ENCODE results near the gene SLC38A10.

DNA sequence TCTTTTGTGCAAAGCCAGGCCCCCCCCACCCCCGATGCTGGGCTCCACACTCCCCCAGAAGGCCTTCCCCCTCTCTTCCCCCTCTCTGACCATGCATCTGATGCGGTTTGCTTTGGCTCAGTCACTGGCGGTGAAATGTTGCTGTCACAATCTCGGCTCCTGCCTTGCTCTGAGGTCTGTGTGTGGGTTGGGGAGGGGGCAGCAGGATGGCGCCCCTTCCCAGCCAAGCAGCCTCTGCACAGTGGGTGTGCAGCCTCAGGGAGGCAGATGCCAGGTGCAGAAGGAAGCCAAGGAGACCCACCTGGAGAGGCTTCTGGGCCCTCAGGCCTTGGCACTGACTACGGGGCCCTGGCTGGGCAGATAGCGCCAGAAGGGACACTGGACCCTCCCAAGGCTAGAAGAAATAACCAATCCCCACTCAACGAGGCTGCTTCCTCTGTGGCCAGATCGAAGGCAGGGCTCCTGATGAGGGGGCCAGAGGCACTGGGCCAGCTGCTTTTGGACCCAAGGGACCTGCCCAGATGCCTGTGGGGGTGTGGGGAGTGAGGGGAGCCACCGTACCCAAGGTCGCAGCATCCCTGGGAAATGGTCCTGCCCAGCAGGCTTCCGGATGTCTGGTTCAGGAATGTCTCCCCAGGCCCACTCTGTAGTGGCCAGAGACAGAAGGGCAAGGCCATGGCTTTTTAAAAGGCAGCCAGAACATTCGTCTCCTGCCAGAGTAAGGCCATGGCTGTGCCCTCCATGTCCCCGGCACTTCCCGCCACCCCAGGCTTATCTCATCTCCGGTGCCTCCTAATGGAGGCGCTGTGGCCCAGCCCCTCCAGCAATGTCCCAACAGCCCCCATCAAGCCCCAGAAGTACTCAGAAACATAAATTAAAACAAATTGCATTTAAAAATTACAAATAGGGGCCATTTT is 43.4 kb upstream of the SLC38A10 start:
- TF ChIP-seq, protein P1, sequence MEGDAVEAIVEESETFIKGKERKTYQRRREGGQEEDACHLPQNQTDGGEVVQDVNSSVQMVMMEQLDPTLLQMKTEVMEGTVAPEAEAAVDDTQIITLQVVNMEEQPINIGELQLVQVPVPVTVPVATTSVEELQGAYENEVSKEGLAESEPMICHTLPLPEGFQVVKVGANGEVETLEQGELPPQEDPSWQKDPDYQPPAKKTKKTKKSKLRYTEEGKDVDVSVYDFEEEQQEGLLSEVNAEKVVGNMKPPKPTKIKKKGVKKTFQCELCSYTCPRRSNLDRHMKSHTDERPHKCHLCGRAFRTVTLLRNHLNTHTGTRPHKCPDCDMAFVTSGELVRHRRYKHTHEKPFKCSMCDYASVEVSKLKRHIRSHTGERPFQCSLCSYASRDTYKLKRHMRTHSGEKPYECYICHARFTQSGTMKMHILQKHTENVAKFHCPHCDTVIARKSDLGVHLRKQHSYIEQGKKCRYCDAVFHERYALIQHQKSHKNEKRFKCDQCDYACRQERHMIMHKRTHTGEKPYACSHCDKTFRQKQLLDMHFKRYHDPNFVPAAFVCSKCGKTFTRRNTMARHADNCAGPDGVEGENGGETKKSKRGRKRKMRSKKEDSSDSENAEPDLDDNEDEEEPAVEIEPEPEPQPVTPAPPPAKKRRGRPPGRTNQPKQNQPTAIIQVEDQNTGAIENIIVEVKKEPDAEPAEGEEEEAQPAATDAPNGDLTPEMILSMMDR (conservative IDR thresholded peaks at IDR 0.05; ENCODE audit: low read depth, low read length) = no peak
- no peak for TF ChIP-seq CHD1 (IDR thresholded peaks at IDR 0.05; ENCODE audit: low read depth, low read length)
- TF ChIP-seq SMC3 (IDR thresholded peaks at IDR 0.05; ENCODE audit: low read depth, low read length) = no peak
- TF ChIP-seq, protein P2, sequence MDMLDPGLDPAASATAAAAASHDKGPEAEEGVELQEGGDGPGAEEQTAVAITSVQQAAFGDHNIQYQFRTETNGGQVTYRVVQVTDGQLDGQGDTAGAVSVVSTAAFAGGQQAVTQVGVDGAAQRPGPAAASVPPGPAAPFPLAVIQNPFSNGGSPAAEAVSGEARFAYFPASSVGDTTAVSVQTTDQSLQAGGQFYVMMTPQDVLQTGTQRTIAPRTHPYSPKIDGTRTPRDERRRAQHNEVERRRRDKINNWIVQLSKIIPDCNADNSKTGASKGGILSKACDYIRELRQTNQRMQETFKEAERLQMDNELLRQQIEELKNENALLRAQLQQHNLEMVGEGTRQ (IDR thresholded peaks at IDR 0.05; ENCODE audit: low read depth, low read length) = no peak
- no peak for TF ChIP-seq RAD21 (IDR thresholded peaks at IDR 0.05; ENCODE audit: low read length)
- TF ChIP-seq MAZ (IDR thresholded peaks at IDR 0.05; ENCODE audit: borderline replicate concordance, low read depth, low read length) = no peak
- no peak for TF ChIP-seq RFX5 (IDR thresholded peaks at IDR 0.05; ENCODE audit: low read depth, low read length)
- TF ChIP-seq POLR2A (IDR thresholded peaks at IDR 0.05; ENCODE audit: low read depth, low read length) = no peak
- no peak for TF ChIP-seq RCOR1 (IDR thresholded peaks at IDR 0.05; ENCODE audit: insufficient replicate concordance, low read length)
- TF ChIP-seq NFE2L2 (IDR thresholded peaks at IDR 0.05; ENCODE audit: low read depth, low read length) = no peak
- TF ChIP-seq CEBPB (IDR thresholded peaks at IDR 0.05; ENCODE audit: low read depth, low read length) = no peak
- no peak for TF ChIP-seq BHLHE40 (IDR thresholded peaks at IDR 0.05; ENCODE audit: low read depth, low read length)
- TF ChIP-seq MAFK (IDR thresholded peaks at IDR 0.05; ENCODE audit: low read depth, low read length) = no peak
- no peak for TF ChIP-seq MXI1 (IDR thresholded peaks at IDR 0.05; ENCODE audit: borderline replicate concordance, low read depth, low read length)

Data from IMR-90 (cell line).